DND-41 (cell line): ENCODE data around the gene IL22RA1.

Source experiments
- EZH2 ChIP-seq: IDR thresholded peaks from 3 replicates; pipeline ENCODE4 v1.6.1; 2012; ENCODE audit warnings: borderline replicate concordance, low read depth, mild to moderate bottlenecking, moderate library complexity, low read length, inconsistent platforms; ENCODE audit not compliant: severe bottlenecking
- TF ChIP-seq, protein P1 (sequence below): IDR thresholded peaks from 2 replicates; pipeline ENCODE4 v1.5.1; 2012; ENCODE audit warnings: borderline replicate concordance, low read length, moderate library complexity, mild to moderate bottlenecking; ENCODE audit not compliant: poor library complexity, severe bottlenecking; ENCODE audit errors: extremely low read depth

- TF ChIP-seq, protein P1, sequence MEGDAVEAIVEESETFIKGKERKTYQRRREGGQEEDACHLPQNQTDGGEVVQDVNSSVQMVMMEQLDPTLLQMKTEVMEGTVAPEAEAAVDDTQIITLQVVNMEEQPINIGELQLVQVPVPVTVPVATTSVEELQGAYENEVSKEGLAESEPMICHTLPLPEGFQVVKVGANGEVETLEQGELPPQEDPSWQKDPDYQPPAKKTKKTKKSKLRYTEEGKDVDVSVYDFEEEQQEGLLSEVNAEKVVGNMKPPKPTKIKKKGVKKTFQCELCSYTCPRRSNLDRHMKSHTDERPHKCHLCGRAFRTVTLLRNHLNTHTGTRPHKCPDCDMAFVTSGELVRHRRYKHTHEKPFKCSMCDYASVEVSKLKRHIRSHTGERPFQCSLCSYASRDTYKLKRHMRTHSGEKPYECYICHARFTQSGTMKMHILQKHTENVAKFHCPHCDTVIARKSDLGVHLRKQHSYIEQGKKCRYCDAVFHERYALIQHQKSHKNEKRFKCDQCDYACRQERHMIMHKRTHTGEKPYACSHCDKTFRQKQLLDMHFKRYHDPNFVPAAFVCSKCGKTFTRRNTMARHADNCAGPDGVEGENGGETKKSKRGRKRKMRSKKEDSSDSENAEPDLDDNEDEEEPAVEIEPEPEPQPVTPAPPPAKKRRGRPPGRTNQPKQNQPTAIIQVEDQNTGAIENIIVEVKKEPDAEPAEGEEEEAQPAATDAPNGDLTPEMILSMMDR, result no peak
- TF ChIP-seq EZH2, result no peak
These were observed 73.1 kb downstream of the IL22RA1 start for GRCh38 chr1:24069817-24070216.
